ENCODE measurements around the gene CEP70.

The CEP70 gene

DNA sequence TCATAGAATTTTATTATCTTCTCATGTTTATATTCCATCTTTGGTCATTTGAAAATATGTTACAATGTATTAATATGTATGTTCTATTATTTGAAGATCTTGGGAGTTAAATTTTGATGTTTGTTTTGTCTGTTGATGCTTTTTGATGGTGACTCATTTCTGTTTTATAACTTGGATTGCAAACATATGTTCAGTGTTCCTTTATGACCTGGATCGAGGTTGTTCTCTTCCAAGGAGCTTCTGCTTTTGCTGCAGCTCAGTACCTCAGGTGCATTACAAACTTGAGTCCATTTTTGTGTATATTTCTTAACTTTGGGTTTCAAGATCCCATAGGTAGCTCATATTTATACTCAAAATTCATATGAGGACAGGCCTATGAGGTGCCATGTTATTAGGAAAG lies 122.6 kb downstream of the CEP70 start:
- no peaks in the 10 kb centered on the region for H3K36me3 ChIP-seq (ENCODE audit: low read depth)
- TF ChIP-seq, protein P1, sequence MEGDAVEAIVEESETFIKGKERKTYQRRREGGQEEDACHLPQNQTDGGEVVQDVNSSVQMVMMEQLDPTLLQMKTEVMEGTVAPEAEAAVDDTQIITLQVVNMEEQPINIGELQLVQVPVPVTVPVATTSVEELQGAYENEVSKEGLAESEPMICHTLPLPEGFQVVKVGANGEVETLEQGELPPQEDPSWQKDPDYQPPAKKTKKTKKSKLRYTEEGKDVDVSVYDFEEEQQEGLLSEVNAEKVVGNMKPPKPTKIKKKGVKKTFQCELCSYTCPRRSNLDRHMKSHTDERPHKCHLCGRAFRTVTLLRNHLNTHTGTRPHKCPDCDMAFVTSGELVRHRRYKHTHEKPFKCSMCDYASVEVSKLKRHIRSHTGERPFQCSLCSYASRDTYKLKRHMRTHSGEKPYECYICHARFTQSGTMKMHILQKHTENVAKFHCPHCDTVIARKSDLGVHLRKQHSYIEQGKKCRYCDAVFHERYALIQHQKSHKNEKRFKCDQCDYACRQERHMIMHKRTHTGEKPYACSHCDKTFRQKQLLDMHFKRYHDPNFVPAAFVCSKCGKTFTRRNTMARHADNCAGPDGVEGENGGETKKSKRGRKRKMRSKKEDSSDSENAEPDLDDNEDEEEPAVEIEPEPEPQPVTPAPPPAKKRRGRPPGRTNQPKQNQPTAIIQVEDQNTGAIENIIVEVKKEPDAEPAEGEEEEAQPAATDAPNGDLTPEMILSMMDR (IDR thresholded peaks at IDR 0.05; ENCODE audit: poor library complexity, severe bottlenecking) = no peak

DNA sequence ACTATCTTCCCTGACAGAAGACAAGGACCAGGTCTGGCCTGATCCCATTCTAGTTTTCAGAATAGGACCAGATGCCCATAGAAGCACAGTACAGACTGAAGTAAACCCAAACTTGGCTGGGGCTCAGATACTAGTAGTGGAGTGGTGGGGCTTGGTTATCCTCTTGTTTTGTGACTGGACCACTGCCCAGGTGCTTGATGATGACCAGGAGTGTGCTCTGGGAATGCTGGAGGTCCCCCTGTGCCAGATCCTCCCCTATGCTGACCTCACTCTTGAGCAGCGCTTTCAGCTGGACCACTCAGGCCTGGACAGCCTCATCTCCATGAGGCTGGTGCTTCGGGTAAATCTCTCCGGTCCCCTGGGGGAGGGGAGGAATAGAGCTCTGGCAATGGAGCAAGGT lies 123.4 kb downstream of the CEP70 start:
- Histone ChIP-seq H3K4me1 (ENCODE audit: insufficient read depth, poor library complexity, severe bottlenecking) (no peaks in the 10 kb centered on the region), H3K36me3 (ENCODE audit: low read depth) (no peaks in the 10 kb centered on the region), H3K27me3 (ENCODE audit: insufficient read depth, poor library complexity, severe bottlenecking) (no peaks in the 10 kb centered on the region), H3K9me3 (ENCODE audit: severe bottlenecking) (no peaks in the 10 kb centered on the region), H3K4me3 (ENCODE audit: severe bottlenecking) (no peak overlapping the region), H3K27ac (ENCODE audit: poor library complexity, severe bottlenecking) (no peak overlapping the region)
- DNase-seq (ENCODE audit: low spot score) (no peak), ATAC-seq (ENCODE audit: low read depth) (no peak)
- TF ChIP-seq, protein P1 (IDR thresholded peaks at IDR 0.05; ENCODE audit: poor library complexity, severe bottlenecking) = no peak

More for the DNA sequence above, 122.6 kb downstream of the CEP70 start:
- no peak overlapping the region for H3K4me3 ChIP-seq (ENCODE audit: severe bottlenecking)
- H3K4me1 ChIP-seq (ENCODE audit: insufficient read depth, poor library complexity, severe bottlenecking) = no peaks in the 10 kb centered on the region
- H3K9me3 ChIP-seq (ENCODE audit: severe bottlenecking) = no peaks in the 10 kb centered on the region
- H3K27me3 ChIP-seq (ENCODE audit: insufficient read depth, poor library complexity, severe bottlenecking) = no peaks in the 10 kb centered on the region
- ATAC-seq (ENCODE audit: low read depth) (no peak), DNase-seq (ENCODE audit: low spot score) (no peak)
- no peak overlapping the region for H3K27ac ChIP-seq (ENCODE audit: poor library complexity, severe bottlenecking)

DNA sequence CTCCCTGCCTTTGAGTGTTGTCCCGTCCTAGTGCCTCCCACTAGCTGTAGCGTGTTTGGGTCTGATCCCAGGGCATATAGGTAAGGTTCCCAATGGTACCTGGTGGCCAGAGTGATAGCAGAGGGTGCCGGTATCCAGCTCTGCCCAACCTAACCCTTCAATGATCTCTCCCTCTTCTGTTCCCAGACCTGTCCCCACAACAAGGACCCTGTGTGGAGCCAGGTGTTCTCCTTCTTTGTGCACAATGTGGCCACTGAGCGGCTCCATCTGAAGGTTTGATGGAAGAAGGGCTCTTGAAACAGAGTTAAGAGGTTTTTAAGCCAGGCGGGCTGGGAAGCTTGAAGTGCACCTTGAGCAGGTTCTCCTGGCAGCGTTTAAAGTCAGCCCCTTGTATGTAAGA lies 124.2 kb downstream of the CEP70 start:
- no peaks in the 10 kb centered on the region for H3K4me1 ChIP-seq (ENCODE audit: insufficient read depth, poor library complexity, severe bottlenecking)
- ATAC-seq (ENCODE audit: low read depth) = no peak
- no peaks in the 10 kb centered on the region for H3K27me3 ChIP-seq (ENCODE audit: insufficient read depth, poor library complexity, severe bottlenecking)
- no peaks in the 10 kb centered on the region for H3K9me3 ChIP-seq (ENCODE audit: severe bottlenecking)
- no peak overlapping the region for H3K4me3 ChIP-seq (ENCODE audit: severe bottlenecking)
- no peak for DNase-seq (ENCODE audit: low spot score)
- TF ChIP-seq, protein P1 (IDR thresholded peaks at IDR 0.05; ENCODE audit: poor library complexity, severe bottlenecking) = no peak
- no peaks in the 10 kb centered on the region for H3K36me3 ChIP-seq (ENCODE audit: low read depth)
- H3K27ac ChIP-seq (ENCODE audit: poor library complexity, severe bottlenecking) = no peak overlapping the region

DNA sequence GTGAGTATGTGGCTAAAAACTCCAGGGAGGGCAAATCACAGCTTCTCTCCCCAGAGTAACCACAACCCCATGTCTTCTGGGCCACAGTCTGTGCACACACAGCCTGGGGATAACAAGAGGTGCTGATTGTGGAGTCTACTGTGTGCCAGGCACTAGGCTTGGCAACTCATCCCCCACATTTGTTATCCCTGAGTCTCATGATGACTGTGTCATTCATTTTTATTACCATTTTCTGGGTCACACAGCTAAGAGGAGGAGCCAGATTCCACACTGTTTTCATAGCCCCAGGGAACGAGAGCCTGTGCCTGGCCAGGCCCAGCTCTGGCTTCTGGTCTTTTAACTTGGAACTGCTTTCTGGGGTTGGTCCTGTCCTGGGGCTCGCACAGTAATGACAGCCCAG lies 125.2 kb downstream of the CEP70 start:
- H3K4me3 ChIP-seq (ENCODE audit: severe bottlenecking) = no peak overlapping the region
- H3K27ac ChIP-seq (ENCODE audit: poor library complexity, severe bottlenecking) = no peak overlapping the region
- ATAC-seq (ENCODE audit: low read depth) = peak; percentile 66
- no peaks in the 10 kb centered on the region for H3K36me3 ChIP-seq (ENCODE audit: low read depth)
- no peaks in the 10 kb centered on the region for H3K27me3 ChIP-seq (ENCODE audit: insufficient read depth, poor library complexity, severe bottlenecking)
- DNase-seq (ENCODE audit: low spot score) = no peak
- TF ChIP-seq, protein P1 (IDR thresholded peaks at IDR 0.05; ENCODE audit: poor library complexity, severe bottlenecking) = no peak
- H3K4me1 ChIP-seq (ENCODE audit: insufficient read depth, poor library complexity, severe bottlenecking) = no peaks in the 10 kb centered on the region
- no peaks in the 10 kb centered on the region for H3K9me3 ChIP-seq (ENCODE audit: severe bottlenecking)

DNA sequence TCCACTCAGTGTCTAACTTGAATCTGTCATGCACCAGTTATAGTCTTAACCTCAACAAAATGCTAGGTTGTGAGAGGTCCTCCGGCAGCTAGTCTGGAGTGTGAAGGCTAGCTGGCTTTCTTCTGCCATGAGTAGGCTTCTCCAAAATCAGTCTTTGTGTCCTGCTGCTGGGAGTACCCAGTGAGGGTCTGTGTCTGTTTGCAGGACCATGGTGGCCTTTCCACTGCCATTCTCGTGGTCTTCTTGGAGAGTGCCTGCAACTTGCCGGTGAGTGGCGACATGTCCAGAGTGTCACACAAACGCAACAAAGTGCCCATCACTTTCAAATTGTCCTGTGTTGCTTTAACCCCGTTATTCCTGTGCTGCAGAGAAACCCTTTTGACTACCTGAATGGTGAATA lies 125.6 kb downstream of the CEP70 start:
- TF ChIP-seq, protein P1 (IDR thresholded peaks at IDR 0.05; ENCODE audit: poor library complexity, severe bottlenecking) = no peak
- no peak for DNase-seq (ENCODE audit: low spot score)
- no peak for ATAC-seq (ENCODE audit: low read depth)
- Histone ChIP-seq H3K4me1 (ENCODE audit: insufficient read depth, poor library complexity, severe bottlenecking) (no peaks in the 10 kb centered on the region), H3K4me3 (ENCODE audit: severe bottlenecking) (no peak overlapping the region), H3K27me3 (ENCODE audit: insufficient read depth, poor library complexity, severe bottlenecking) (no peaks in the 10 kb centered on the region), H3K27ac (ENCODE audit: poor library complexity, severe bottlenecking) (no peak overlapping the region), H3K36me3 (ENCODE audit: low read depth) (no peaks in the 10 kb centered on the region), H3K9me3 (ENCODE audit: severe bottlenecking) (no peaks in the 10 kb centered on the region)

Data from RWPE2 (cell line).